ENCODE data around the gene F2RL2. TPM values are rescaled to one million over a fixed set of nuclear protein-coding genes. Genes with fewer than 3 reads are reported as not detected.

F2RL2 gene
- total RNA-seq, 1 donor from 2014 or later: 26.0 TPM

DNA sequence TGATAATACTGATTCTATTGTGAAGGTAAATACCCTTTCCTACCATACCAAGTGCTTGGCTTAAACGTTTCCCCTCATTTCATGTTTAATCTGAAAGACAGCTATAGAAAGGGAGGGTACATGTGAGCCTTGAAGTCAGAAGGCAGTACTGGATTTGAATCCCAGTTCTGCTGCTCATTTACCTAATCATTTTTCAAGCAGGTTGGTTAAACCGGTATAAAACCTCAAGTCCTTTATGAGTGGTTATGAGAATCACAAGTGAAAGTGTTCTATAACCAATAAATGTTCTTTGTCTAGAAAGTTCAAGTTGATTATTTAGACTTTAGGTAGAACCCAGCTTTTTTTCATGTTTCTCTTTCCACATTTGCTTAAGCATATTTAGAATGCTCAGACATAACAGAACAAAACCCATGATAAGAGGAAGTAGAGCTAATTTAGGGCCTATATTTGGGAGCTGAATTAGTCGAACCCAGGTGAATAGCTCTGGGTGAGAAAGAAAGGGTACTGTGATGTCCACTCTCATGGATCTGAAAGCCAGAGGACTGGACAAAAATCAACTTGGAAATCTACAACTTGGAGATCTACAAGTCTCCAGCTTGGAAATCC, 29.7 kb upstream of the F2RL2 start:
- peaks cover 1% of the 10 kb centered on the region for H3K4me1 Mint-ChIP-seq (ENCODE audit: low read depth, unreplicated experiment)
- H3K27ac Mint-ChIP-seq (ENCODE audit: unreplicated experiment): no peak overlapping the region
- H3K9me3 Mint-ChIP-seq (ENCODE audit: unreplicated experiment): peaks cover 8% of the 10 kb centered on the region
- no peaks in the 10 kb centered on the region for H3K27me3 Mint-ChIP-seq (ENCODE audit: low read depth, unreplicated experiment)
- Histone ChIP-seq H4K20me1 (ENCODE audit: insufficient read depth, low read length) (no peaks in the 10 kb centered on the region), H3K9me3 (ENCODE audit: insufficient read depth, low read depth, low read length) (peaks cover 6% of the 10 kb centered on the region), H3K27me3 (ENCODE audit: insufficient read depth, low read length) (no peaks in the 10 kb centered on the region), H3K9ac (ENCODE audit: low read length) (no peak overlapping the region), H3K27ac (ENCODE audit: low read depth, low read length) (no peak overlapping the region), H3K4me3 (ENCODE audit: insufficient read depth, low read depth, low read length) (no peak overlapping the region), H2AFZ (ENCODE audit: low read depth, low read length) (no peak overlapping the region), H3K4me2 (ENCODE audit: low read length) (no peak overlapping the region), H3K4me1 (ENCODE audit: insufficient read depth, low read length) (no peaks in the 10 kb centered on the region), H3K79me2 (ENCODE audit: insufficient read depth, low read length) (no peaks in the 10 kb centered on the region), H3K36me3 (ENCODE audit: insufficient read depth, low read length) (no peaks in the 10 kb centered on the region)
- no peaks in the 10 kb centered on the region for H3K36me3 Mint-ChIP-seq (ENCODE audit: low read depth, unreplicated experiment)
- no peak for DNase-seq (ENCODE audit: low read depth)
- TF ChIP-seq, protein P1, sequence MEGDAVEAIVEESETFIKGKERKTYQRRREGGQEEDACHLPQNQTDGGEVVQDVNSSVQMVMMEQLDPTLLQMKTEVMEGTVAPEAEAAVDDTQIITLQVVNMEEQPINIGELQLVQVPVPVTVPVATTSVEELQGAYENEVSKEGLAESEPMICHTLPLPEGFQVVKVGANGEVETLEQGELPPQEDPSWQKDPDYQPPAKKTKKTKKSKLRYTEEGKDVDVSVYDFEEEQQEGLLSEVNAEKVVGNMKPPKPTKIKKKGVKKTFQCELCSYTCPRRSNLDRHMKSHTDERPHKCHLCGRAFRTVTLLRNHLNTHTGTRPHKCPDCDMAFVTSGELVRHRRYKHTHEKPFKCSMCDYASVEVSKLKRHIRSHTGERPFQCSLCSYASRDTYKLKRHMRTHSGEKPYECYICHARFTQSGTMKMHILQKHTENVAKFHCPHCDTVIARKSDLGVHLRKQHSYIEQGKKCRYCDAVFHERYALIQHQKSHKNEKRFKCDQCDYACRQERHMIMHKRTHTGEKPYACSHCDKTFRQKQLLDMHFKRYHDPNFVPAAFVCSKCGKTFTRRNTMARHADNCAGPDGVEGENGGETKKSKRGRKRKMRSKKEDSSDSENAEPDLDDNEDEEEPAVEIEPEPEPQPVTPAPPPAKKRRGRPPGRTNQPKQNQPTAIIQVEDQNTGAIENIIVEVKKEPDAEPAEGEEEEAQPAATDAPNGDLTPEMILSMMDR (IDR thresholded peaks at IDR 0.05; ENCODE audit: insufficient read depth, low read depth, low read length): no peak
- no peak for TF ChIP-seq EZH2 (IDR thresholded peaks at IDR 0.05; ENCODE audit: insufficient read depth, low read length)
- H3K4me3 Mint-ChIP-seq (ENCODE audit: unreplicated experiment): no peak overlapping the region
- no peak for FAIRE-seq

- Histone ChIP-seq H3K79me2 (ENCODE audit: insufficient read depth, low read length) (no peaks in the 10 kb centered on the region), H3K4me3 (ENCODE audit: insufficient read depth, low read depth, low read length) (no peak overlapping the region), H3K36me3 (ENCODE audit: insufficient read depth, low read length) (no peaks in the 10 kb centered on the region), H3K27ac (ENCODE audit: low read depth, low read length) (no peak overlapping the region), H3K4me1 (ENCODE audit: insufficient read depth, low read length) (no peaks in the 10 kb centered on the region), H4K20me1 (ENCODE audit: insufficient read depth, low read length) (no peaks in the 10 kb centered on the region), H3K9me3 (ENCODE audit: insufficient read depth, low read depth, low read length) (peaks cover 6% of the 10 kb centered on the region), H3K27me3 (ENCODE audit: insufficient read depth, low read length) (no peaks in the 10 kb centered on the region), H3K4me2 (ENCODE audit: low read length) (no peak overlapping the region), H2AFZ (ENCODE audit: low read depth, low read length) (no peak overlapping the region), H3K9ac (ENCODE audit: low read length) (no peak overlapping the region)
- H3K36me3 Mint-ChIP-seq (ENCODE audit: low read depth, unreplicated experiment): no peaks in the 10 kb centered on the region
- peaks cover 10% of the 10 kb centered on the region for H3K9me3 Mint-ChIP-seq (ENCODE audit: unreplicated experiment)
- no peak for FAIRE-seq
- no peak for DNase-seq (ENCODE audit: low read depth)
- no peaks in the 10 kb centered on the region for H3K27me3 Mint-ChIP-seq (ENCODE audit: low read depth, unreplicated experiment)
- no peak for TF ChIP-seq EZH2 (IDR thresholded peaks at IDR 0.05; ENCODE audit: insufficient read depth, low read length)
- TF ChIP-seq, protein P1 (IDR thresholded peaks at IDR 0.05; ENCODE audit: insufficient read depth, low read depth, low read length): no peak
- no peak overlapping the region for H3K4me3 Mint-ChIP-seq (ENCODE audit: unreplicated experiment)
- H3K4me1 Mint-ChIP-seq (ENCODE audit: low read depth, unreplicated experiment): no peaks in the 10 kb centered on the region
- H3K27ac Mint-ChIP-seq (ENCODE audit: unreplicated experiment): no peak overlapping the region
These were observed 25.9 kb upstream of the F2RL2 start for GRCh38 chr5:76649140-76649539.

DNA sequence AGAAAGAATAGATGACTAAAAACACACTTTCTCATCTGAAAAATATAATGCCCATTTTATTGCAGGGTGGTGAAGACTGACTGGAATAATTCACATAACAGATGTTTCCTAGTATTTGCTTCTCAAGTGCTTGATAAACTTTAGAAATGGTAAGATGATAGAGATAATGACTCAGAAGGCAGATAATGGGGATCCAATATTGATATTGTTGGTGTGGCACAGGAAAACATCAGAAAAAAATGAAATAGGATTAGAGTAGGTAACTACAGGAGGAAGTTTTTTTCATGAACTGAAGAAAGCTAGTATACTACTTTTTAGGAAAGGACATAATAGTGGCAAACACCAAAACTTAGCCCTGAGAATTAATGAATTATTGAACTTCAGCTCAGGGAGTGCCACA, 20.2 kb upstream of the F2RL2 start:
- H3K27me3 Mint-ChIP-seq (ENCODE audit: low read depth, unreplicated experiment): no peaks in the 10 kb centered on the region
- Histone ChIP-seq H3K36me3 (ENCODE audit: insufficient read depth, low read length) (no peaks in the 10 kb centered on the region), H3K27ac (ENCODE audit: low read depth, low read length) (no peak overlapping the region), H3K4me3 (ENCODE audit: insufficient read depth, low read depth, low read length) (no peak overlapping the region), H3K79me2 (ENCODE audit: insufficient read depth, low read length) (no peaks in the 10 kb centered on the region), H3K4me1 (ENCODE audit: insufficient read depth, low read length) (peaks cover 9% of the 10 kb centered on the region), H4K20me1 (ENCODE audit: insufficient read depth, low read length) (no peaks in the 10 kb centered on the region), H3K9me3 (ENCODE audit: insufficient read depth, low read depth, low read length) (no peaks in the 10 kb centered on the region), H3K9ac (ENCODE audit: low read length) (no peak overlapping the region), H3K4me2 (ENCODE audit: low read length) (no peak overlapping the region), H3K27me3 (ENCODE audit: insufficient read depth, low read length) (no peaks in the 10 kb centered on the region), H2AFZ (ENCODE audit: low read depth, low read length) (no peak overlapping the region)
- no peak overlapping the region for H3K4me3 Mint-ChIP-seq (ENCODE audit: unreplicated experiment)
- DNase-seq (ENCODE audit: low read depth): no peak
- TF ChIP-seq, protein P1 (IDR thresholded peaks at IDR 0.05; ENCODE audit: insufficient read depth, low read depth, low read length): no peak
- TF ChIP-seq EZH2 (IDR thresholded peaks at IDR 0.05; ENCODE audit: insufficient read depth, low read length): no peak
- peak overlapping the region; percentile 83 for H3K27ac Mint-ChIP-seq (ENCODE audit: unreplicated experiment)
- H3K4me1 Mint-ChIP-seq (ENCODE audit: low read depth, unreplicated experiment): peaks cover 29% of the 10 kb centered on the region
- peaks cover 2% of the 10 kb centered on the region for H3K9me3 Mint-ChIP-seq (ENCODE audit: unreplicated experiment)
- H3K36me3 Mint-ChIP-seq (ENCODE audit: low read depth, unreplicated experiment): no peaks in the 10 kb centered on the region
- no peak for FAIRE-seq
